ENCODE data around the gene BCL2L2.

BCL2L2 gene

DNA sequence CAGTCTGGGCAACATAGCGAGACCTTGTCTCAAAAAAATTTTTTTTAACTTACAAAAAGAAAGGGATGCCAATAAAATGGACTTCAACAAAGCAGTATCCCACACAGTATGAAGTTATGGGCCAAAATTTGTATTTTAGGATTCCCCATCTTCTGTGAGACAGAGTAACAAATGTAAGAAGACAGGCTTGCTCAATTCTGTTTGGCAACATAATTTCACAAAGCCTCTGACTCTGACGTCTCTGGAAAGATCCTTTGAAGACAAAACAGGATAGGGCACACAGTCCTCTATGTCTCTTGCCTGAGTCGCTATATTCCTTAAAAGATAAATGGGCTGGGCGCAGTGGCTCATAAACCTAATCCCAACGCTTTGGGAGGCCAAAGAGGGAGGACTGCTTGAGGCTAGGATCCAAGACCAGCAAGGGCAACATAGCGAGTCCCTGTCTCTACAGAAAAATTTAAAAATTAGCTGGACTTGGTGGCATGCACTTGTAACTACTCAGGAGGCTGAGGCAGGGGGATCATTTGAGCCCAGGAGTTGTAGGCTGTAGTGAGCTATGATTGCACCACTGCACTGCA is 19.6 kb upstream of the BCL2L2 start:
- peaks cover 6% of the 10 kb centered on the region for H3K27me3 Mint-ChIP-seq
- H3K36me3 Mint-ChIP-seq, result peaks cover 5% of the 10 kb centered on the region
- CTCF ChIA-PET, result interaction anchor here (1.0 to 2.5 kb wide), 9 partner anchors 8 to 273 kb away, joined by 4 to 16 read pairs (median 4); partner anchors contain the start of genes PABPN1 and PPP1R3E
- H3K9me3 Mint-ChIP-seq, result no peaks in the 10 kb centered on the region
- peaks cover 30% of the 10 kb centered on the region for H3K4me1 Mint-ChIP-seq
- no peak for DNase-seq
- peak overlapping the region; percentile 94 for H3K27ac Mint-ChIP-seq
- H3K4me3 Mint-ChIP-seq, result peak overlapping the region; percentile 98

DNA sequence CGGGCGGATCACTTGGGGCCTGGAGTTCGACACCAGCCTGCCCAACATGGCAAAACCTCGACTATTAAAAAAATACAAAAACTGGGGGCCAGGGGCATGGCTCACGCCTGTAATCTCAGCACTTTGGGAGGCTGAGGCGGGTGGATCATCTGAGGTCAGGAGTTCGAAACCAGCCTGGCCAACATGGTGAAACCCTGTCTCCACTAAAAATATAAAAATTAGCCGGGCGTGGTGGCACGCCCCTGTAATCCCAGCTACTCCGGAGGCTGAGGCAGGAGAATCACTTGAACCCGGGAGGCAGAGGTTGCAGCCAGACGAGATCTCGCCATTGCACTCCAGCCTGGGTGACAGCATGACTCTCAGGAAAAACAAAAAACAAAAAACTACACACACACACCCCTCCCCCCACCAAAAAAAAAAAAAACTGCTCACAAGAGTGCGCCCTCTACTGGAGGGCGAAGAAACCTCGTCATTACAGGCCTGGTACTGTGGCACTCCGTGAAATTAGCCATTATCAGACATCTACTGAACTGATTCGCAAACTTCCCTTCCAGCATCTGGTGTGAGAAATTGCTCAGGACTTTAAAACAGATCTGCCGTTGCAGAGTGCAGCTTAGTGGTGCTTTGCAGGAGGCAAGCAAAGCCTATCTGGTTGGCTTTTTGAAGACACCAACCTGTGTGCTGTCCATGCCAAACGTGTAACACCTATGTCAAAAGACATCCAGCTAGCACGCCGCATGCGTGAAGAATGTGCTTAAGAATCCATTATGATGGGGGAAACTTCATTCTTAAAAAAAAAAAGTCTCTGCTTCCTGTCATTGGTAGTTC is 11.7 kb upstream of the BCL2L2 start:
- H3K27me3 Mint-ChIP-seq, result peaks cover 5% of the 10 kb centered on the region

DNA sequence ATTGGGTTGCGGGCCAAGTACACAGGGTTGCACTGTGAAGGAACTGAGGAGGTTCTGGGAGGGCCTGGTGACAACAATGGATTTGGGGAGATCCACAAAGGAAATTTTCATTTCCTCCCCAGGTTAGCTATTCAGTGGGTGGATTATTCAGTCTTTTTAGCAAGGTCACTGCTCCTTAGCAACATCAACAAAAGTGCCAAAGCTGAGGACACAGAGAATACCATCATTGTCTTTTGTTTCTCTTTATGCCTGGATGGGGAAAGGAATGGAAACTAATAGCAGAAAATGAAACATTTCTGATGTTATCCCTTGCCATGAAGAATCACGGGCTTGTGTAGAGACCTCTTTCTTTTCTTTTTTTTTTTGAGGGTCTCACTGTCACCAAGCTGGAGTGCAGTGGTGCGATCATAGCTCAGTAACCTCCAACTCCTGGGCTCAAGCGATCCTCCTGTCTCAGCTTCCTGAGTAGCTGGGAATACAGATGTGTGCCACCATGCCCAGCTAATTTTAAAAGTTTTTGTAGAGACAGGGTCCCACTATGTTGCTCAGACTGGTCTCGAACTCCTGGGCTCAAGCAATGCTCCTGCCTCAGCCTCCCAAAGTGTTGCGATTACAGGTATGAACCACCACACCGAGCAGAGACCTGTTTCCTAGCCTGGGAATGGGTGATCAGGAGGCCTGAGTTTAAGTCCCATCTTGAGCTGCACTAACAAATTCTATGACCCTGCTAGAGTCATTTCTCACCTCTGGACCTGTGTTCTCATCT is 10.4 kb upstream of the BCL2L2 start:
- CTCF ChIA-PET, result interaction anchor here (0.8 to 2.7 kb wide), 9 partner anchors 9 to 175 kb away, joined by 3 to 10 read pairs (median 3); partner anchors contain the start of genes HOMEZ and PABPN1
- no peak overlapping the region for H3K4me3 Mint-ChIP-seq
- no peak overlapping the region for H3K27ac Mint-ChIP-seq
- no peak for DNase-seq
- H3K27me3 Mint-ChIP-seq, result peaks cover 5% of the 10 kb centered on the region
- peaks cover 24% of the 10 kb centered on the region for H3K36me3 Mint-ChIP-seq
- H3K9me3 Mint-ChIP-seq, result no peaks in the 10 kb centered on the region
- peaks cover 33% of the 10 kb centered on the region for H3K4me1 Mint-ChIP-seq

More for the DNA sequence above, 11.7 kb upstream of the BCL2L2 start:
- peaks cover 21% of the 10 kb centered on the region for H3K36me3 Mint-ChIP-seq
- no peak overlapping the region for H3K4me3 Mint-ChIP-seq
- CTCF ChIA-PET, result interaction anchor here (0.6 to 2.7 kb wide), 10 partner anchors 9 to 1463 kb away, joined by 3 to 13 read pairs (median 4); partner anchors contain the start of gene HOMEZ
- H3K9me3 Mint-ChIP-seq, result no peaks in the 10 kb centered on the region
- peaks cover 27% of the 10 kb centered on the region for H3K4me1 Mint-ChIP-seq
- DNase-seq, result peak; percentile 65
- H3K27ac Mint-ChIP-seq, result peak overlapping the region; percentile 79

GRCh38 chr14:23297096-23297495 is 9.5 kb upstream of the BCL2L2 start:
- peaks cover 24% of the 10 kb centered on the region for H3K36me3 Mint-ChIP-seq
- no peaks in the 10 kb centered on the region for H3K9me3 Mint-ChIP-seq
- CTCF ChIA-PET, result interaction anchor here (1.2 to 2.2 kb wide), 7 partner anchors 10 to 176 kb away, joined by 3 to 10 read pairs (median 3); partner anchors contain the start of genes HOMEZ and PABPN1
- peaks cover 33% of the 10 kb centered on the region for H3K4me1 Mint-ChIP-seq
- DNase-seq, result no peak
- peaks cover 5% of the 10 kb centered on the region for H3K27me3 Mint-ChIP-seq
- no peak overlapping the region for H3K4me3 Mint-ChIP-seq
- H3K27ac Mint-ChIP-seq, result no peak overlapping the region

DNA sequence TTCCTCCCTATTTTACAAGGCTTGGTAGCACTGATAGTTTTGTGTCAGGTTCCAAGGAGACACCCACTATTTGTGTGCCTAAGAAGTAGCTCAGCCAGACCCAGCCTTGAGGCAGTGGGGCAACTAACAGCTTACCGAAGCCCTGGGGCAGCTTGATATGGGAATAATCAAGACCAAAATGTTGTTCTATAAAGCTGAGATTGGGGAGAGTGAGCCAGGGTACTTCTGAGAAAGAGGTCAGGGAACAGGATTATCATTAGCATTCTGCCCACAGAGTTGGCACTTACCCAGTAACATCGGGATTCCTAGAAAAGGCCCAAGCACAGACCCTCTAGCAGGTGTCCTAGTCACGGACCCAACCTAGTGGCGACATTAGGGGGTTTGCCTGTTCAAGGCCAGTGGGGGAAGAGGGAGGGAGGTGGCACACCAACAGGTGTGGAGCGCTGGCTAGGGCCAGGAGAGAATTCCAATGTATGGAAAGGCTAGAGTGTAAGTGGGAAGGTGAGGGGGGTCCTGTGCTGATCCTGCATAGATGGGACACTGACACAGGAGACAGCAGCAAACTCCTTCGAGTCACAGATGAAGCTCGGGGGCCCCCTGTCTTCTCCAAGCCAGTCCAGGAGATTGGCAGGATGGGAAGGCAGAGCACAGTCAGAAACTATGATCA is 8.9 kb upstream of the BCL2L2 start:
- Mint-ChIP-seq H3K27ac (peak overlapping the region; percentile 82), H3K9me3 (no peaks in the 10 kb centered on the region), H3K36me3 (peaks cover 26% of the 10 kb centered on the region), H3K27me3 (peaks cover 8% of the 10 kb centered on the region), H3K4me3 (no peak overlapping the region), H3K4me1 (peaks cover 36% of the 10 kb centered on the region)
- DNase-seq, result no peak
- CTCF ChIA-PET, result interaction anchor here (0.6 to 3.5 kb wide), 5 partner anchors 11 to 177 kb away, joined by 3 to 32 read pairs (median 6); partner anchors contain the start of genes HOMEZ and PABPN1

DNA sequence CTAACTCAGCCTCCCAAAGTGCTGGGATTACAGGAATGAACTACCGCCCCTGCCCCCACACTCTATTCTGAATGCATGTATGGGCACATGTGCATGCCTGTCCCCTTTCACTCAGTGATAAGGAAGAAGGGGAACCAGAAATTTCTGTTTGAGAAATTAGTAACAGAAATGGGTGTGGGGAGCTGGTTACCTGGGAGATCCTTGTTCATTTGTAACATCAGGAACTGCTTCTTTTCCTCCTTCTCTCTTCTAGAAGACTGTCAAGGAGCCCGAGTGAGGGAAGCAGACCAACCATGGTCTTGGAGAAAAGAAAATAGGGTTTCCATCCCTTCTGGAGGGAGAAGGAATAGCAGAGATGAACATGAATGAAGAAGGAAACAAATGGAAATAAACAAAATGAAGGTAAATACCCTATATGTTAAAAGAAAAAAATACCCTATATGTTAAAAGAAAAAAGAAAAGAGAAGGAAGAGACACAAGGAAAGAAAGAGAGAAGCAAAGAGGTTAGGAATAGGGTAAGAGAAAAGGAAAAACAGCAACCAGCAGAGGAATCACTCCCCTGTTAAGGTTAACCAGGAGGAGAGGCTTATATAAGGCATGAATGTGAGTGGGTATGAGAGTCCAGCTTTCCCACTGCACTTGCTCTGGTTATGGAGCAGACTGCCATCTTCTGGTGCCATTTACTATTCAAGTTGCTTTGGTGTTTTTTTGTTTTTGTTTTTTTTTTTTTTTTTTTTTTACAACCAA is 7.2 kb upstream of the BCL2L2 start:
- Mint-ChIP-seq H3K27ac (peak overlapping the region; percentile 96), H3K9me3 (no peaks in the 10 kb centered on the region), H3K36me3 (peaks cover 28% of the 10 kb centered on the region), H3K27me3 (peaks cover 15% of the 10 kb centered on the region), H3K4me3 (peak overlapping the region; percentile 97), H3K4me1 (peaks cover 44% of the 10 kb centered on the region)
- peak; percentile 40 for DNase-seq
- CTCF ChIA-PET, result interaction anchor here (0.7 to 3.5 kb wide), 7 partner anchors 11 to 642 kb away, joined by 3 to 32 read pairs (median 8); partner anchors contain the start of gene HOMEZ

DNA sequence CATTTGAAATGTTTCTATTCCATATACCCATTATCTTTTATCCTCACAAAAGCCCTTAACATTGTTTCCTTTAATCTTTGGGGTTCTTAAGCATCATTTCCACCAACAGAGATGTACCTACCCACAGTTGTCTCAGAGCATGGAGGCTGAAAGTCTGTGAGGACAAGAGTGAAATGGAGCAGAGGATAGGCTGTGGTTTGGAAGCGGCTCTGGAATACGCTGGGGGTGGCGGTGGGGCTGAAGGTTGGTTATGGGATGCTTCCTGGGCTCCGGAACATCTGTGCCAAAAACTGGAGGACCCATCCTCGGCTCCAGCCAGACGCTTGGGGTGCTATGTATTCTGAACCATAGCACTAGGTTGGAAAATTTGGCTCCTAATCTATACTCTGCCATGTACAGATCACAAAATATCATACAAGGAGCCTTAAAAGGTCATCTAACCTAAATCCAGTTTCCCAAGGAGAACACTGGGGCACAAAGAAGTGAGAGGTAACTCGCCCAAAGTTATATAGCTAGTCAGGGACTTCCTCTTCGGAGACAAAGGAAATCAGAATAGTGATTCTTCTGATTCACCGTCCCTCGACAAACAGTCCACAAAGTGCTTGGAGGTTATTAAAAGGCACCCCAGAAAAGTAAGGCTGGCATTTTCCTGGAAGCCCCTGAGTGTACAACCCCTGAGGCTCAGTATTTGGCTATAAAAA is 6.5 kb upstream of the BCL2L2 start:
- peak overlapping the region; percentile 96 for H3K27ac Mint-ChIP-seq
- H3K9me3 Mint-ChIP-seq, result no peaks in the 10 kb centered on the region
- no peak for DNase-seq
- peaks cover 38% of the 10 kb centered on the region for H3K4me1 Mint-ChIP-seq
- CTCF ChIA-PET, result interaction anchor here (1.0 to 3.5 kb wide), 13 partner anchors 12 to 232 kb away, joined by 3 to 32 read pairs (median 6); partner anchors contain the start of genes ACIN1, HOMEZ and PABPN1
- H3K27me3 Mint-ChIP-seq, result peaks cover 15% of the 10 kb centered on the region
- peaks cover 28% of the 10 kb centered on the region for H3K36me3 Mint-ChIP-seq
- H3K4me3 Mint-ChIP-seq, result peak overlapping the region; percentile 97

DNA sequence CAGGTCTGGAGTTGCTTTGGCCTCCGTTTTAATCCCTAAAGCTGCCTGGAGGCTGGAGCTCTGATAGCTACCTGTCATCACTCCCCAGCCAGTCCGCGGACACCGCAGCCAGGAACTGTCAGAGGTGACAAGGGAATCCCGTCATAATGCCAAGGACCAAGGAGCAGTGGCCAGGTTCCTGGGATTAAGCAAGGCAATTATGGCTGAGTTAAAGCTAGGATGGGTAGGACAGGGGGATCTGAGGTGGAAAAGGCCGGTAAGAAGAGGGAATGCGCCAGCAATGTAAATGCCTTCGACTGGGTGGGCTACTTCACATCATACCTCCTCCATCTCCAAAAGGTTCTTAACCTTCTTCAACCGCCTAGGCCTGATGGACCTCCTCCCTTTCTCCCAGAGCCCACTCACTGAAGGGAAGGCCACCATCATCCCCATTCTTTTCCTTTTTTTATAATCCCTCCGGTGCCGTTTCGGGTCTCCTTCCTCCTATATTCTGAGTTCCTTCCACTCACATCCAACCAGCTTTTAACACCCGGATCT is 5.9 kb upstream of the BCL2L2 start:
- peak overlapping the region; percentile 96 for H3K27ac Mint-ChIP-seq
- H3K4me1 Mint-ChIP-seq, result peaks cover 35% of the 10 kb centered on the region
- H3K36me3 Mint-ChIP-seq, result peaks cover 24% of the 10 kb centered on the region
- H3K4me3 Mint-ChIP-seq, result peak overlapping the region; percentile 97
- peaks cover 20% of the 10 kb centered on the region for H3K27me3 Mint-ChIP-seq
- CTCF ChIA-PET, result interaction anchor here (0.7 to 3.5 kb wide), 15 partner anchors 8 to 233 kb away, joined by 3 to 32 read pairs (median 4); partner anchors contain the start of genes ACIN1, HOMEZ and PABPN1
- no peaks in the 10 kb centered on the region for H3K9me3 Mint-ChIP-seq
- DNase-seq, result peak; percentile 46

GRCh38 chr14:23301288-23301968 is 5.2 kb upstream of the BCL2L2 start:
- DNase-seq, result peak; percentile 97
- Mint-ChIP-seq H3K4me3 (peak overlapping the region; percentile 97), H3K27me3 (peaks cover 26% of the 10 kb centered on the region), H3K4me1 (peaks cover 36% of the 10 kb centered on the region), H3K9me3 (no peaks in the 10 kb centered on the region), H3K36me3 (peaks cover 24% of the 10 kb centered on the region), H3K27ac (peak overlapping the region; percentile 100)
- CTCF ChIA-PET, result interaction anchor here (0.7 to 3.5 kb wide), 14 partner anchors 9 to 233 kb away, joined by 3 to 32 read pairs (median 4); partner anchors contain the start of genes ACIN1, HOMEZ and PABPN1

DNA sequence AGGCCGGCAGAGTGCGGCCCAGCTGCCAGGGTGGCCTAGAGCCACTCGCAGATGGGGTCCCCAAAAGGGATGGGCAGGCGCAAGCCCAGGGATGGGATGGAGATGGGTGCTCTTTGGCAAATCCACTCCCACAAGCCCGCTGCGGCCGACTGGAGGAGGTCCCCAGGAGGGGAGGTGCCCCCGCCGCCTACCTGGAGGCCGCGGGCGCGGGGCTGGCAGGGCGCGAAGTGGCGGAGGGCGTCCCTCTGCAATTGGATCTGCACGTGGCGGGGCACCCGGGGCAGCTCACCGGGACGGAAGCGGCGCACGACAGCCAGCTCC is 4.7 kb upstream of the BCL2L2 start:
- CTCF ChIA-PET, result interaction anchor here (0.9 to 3.5 kb wide), 5 partner anchors 9 to 234 kb away, joined by 3 to 32 read pairs (median 5); partner anchors contain the start of genes HOMEZ and PABPN1
- peaks cover 21% of the 10 kb centered on the region for H3K36me3 Mint-ChIP-seq
- DNase-seq, result no peak
- H3K4me3 Mint-ChIP-seq, result peak overlapping the region; percentile 97
- no peaks in the 10 kb centered on the region for H3K9me3 Mint-ChIP-seq
- peak overlapping the region; percentile 100 for H3K27ac Mint-ChIP-seq
- H3K27me3 Mint-ChIP-seq, result peaks cover 31% of the 10 kb centered on the region
- H3K4me1 Mint-ChIP-seq, result peaks cover 36% of the 10 kb centered on the region

DNA sequence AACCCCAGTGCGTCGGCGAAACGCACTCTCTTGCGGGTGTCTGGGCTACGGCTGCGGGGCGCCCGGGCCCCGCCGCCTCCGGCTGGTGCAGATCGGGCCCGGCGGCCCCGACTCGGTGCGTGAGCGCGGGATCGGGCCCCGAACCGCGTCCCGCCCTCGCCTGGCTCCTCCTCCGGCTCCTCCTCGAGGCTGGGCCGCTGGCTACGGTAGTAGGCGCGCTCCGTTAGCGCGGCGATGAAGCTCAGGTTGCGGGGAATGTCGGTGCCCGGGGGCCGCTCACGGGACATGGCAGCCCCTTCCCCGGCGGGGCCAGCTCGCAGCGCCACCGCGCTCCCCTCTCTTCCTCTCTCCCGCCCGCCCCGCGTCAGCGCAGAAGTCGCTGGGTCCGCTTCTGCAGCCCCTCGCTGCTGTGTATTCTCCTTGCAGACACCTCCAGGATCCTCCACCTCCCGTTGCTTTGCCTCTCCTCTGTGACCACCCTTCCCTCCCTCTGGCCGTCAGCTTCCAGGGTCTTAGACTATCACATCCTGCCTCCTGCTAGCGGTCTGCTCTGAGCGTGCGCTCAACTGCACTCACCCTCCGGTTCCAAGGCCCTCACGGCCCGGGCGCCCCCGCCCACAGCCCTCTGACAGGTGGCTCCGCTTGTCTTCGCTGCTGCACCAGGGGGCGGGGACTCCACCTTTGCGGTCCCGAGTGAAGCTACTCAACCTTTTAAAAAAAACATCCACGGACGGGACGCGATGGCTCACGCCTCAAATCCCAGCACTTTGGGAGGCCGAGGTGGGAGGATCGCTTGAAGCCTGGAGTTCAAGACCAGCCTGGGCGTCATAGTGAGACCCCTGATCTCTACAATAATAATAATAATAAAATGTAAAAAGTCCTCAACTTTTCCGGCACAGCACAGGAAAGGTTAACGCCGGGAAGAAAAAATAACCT is 4.1 kb upstream of the BCL2L2 start, which contains the start of gene PPP1R3E:
PPP1R3E (minus strand) TSS at position 570 of the 936 bp plus-strand sequence; CDS start at position 287, 283 bp downstream.
- peaks cover 19% of the 10 kb centered on the region for H3K36me3 Mint-ChIP-seq
- peaks cover 39% of the 10 kb centered on the region for H3K4me1 Mint-ChIP-seq
- peaks cover 38% of the 10 kb centered on the region for H3K27me3 Mint-ChIP-seq

More for the DNA sequence above, 4.1 kb upstream of the BCL2L2 start, which contains the start of gene PPP1R3E:
- peak; percentile 95 for DNase-seq
- H3K9me3 Mint-ChIP-seq, result no peaks in the 10 kb centered on the region
- peak within 1 kb of the TSS; percentile 100 for H3K27ac Mint-ChIP-seq
- peak within 1 kb of the TSS; percentile 97 for H3K4me3 Mint-ChIP-seq
- CTCF ChIA-PET, result interaction anchor here (0.6 to 3.5 kb wide), 4 partner anchors 16 to 258 kb away, joined by 3 to 32 read pairs (median 4); partner anchors contain the start of genes HOMEZ and PABPN1
